Amygdala (tissue), 56 donors: Measurements from ENCODE around the gene TIMM13.
"Not testable (repeated sequence)": the region's sequence is repeated elsewhere in the genome, so short reads cannot be mapped to it uniquely, and the experiment has no call there.

Source experiments
- DNase-seq, 56 donors: peaks; one replicate each; lab custom pipeline; 2025; lab: John Stamatoyannopoulos, UW

TIMM13 gene

GRCh38 chr19:2432131-2432848, 4.9 kb upstream of the TIMM13 start:
- no peak for DNase-seq

GRCh38 chr19:2431318-2432055, 4.1 kb upstream of the TIMM13 start:
- no peak for DNase-seq

GRCh38 chr19:2429917-2430535, 2.6 kb upstream of the TIMM13 start:
- DNase-seq: no peak

GRCh38 chr19:2428756-2429711, 1.6 kb upstream of the TIMM13 start:
- no peak for DNase-seq

GRCh38 chr19:2428321-2428690, 920 bp upstream of the TIMM13 start:
- peak in 18 of 56 donors; percentile 4 to 52 (median 24) for DNase-seq

- DNase-seq: peak in 8 of 56 donors; percentile 34 to 58 (median 50)
Observed at GRCh38 chr19:2426611-2427428, 566 bp downstream of the TIMM13 start.

GRCh38 chr19:2425622-2426581, 1.5 kb downstream of the TIMM13 start:
- no peak for DNase-seq

- DNase-seq: peak in 17 of 56 donors; percentile 5 to 47 (median 21)
Observed at GRCh38 chr19:2424686-2425621, 2.4 kb downstream of the TIMM13 start.

GRCh38 chr19:2423915-2424685, 3.3 kb downstream of the TIMM13 start:
- DNase-seq: no peak

GRCh38 chr19:2423071-2423914, 4.1 kb downstream of the TIMM13 start:
- DNase-seq: no peak

GRCh38 chr19:2421581-2422306, 5.6 kb downstream of the TIMM13 start:
- DNase-seq: no peak

GRCh38 chr19:2420490-2420889, 6.9 kb downstream of the TIMM13 start:
- no peak for DNase-seq

GRCh38 chr19:2419754-2420153, 7.6 kb downstream of the TIMM13 start:
- DNase-seq: no peak

GRCh38 chr19:2417881-2418406, 9.4 kb downstream of the TIMM13 start:
- no peak for DNase-seq

GRCh38 chr19:2417436-2417835, 9.9 kb downstream of the TIMM13 start:
- not testable (repeated sequence) for DNase-seq
